ENCODE data around the gene MZT2B. TPM values are rescaled to one million over a fixed set of nuclear protein-coding genes. Genes with fewer than 3 reads are reported as not detected.
A peak's percentile ranks its signal among the peaks of the same experiment; 100 is the strongest.
"Not testable (repeated sequence)": the region's sequence is repeated elsewhere in the genome, so short reads cannot be mapped to it uniquely, and the experiment has no call there.

MZT2B gene
- total RNA-seq, 1 donor from 2014 or later = 217 TPM

DNA sequence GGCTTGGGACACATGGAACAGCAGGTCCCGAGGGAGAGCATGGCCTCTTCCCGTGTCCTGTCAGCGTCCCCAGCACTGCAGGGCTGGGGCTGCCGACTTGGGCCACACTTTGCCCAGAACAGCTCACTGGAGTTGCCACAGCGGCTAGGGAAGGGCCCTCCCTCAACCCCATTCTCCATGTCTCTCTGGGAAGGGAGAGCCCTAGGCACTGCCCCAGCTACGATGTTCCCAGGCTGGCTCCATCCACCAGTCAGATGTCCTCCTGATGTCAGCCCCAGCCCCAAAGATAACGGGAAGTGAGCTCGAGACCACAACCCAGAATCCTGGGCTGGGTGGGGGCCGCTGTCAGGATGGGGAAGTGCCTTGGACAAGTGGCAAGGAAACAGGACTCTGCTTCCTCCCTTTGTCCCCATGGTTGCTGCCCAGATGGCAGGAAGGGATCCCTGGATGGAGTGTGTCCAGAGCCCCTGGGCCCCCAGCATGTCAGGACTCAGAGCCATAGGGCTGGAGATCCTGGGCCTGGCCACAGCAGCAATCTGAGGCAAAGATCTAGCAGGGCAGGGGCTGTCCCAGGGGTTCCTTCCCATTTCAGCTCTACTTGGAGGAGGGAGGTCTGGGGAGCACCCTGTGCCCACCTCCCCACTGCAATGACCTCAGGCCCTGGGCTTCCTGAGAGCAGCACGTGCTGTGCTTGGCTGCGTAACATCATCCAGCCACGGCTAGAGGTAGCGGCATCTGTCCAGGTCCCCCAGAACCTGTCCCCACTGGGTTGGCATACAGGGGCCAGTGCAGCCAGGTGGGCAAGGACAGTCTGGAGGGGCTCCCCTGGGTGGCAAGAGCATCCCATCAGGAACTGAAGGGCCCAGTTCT is 39.4 kb upstream of the MZT2B start:
- peak overlapping the region; percentile 61 for H3K4me3 Mint-ChIP-seq
- H3K36me3 Mint-ChIP-seq; H3K9me3 Mint-ChIP-seq; H3K27ac Mint-ChIP-seq; H3K27me3 Mint-ChIP-seq (ENCODE audit: low read depth); H3K4me1 Mint-ChIP-seq: not testable (repeated sequence)
- DNase-seq (ENCODE audit: low spot score in 2 of 2, unreplicated experiment in 2 of 2) = peak in 1 of 2 experiments; percentile 22

DNA sequence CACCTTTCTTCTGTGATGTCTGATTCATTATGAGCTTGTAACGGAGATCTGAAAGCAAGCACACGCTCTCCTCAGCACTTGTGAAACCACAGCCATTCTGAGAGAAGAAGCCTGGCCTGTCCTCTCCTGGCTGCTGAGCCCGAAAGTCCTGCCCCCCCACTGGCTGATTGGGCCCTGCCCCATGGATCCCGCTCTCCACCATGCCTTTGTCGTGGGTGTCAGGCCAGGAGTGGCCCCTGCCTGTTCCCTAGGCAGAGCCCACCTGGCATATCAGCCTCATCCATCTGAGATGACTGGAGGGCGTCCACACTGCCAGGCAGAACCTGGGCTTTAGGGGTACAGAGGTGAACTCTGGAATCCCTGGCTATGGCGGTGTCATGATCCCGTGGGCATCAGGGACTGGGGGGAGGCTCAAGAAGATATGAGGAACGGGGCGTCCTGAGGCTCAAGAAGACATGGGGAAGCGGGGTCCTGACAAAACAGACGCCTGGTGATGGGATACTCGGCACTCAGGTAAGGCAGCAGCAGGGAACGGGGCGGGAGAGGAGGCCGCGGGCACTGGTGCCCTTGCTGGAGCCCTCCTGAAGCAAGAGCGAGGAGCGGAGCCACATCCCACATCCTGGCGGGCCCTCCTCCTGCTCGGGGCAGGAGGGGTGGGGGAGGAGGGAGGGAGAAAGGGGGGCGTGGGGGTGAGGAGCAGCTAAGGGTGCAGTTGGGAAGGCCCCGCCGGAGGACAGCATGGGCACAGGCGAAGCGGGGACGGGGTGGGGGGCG is 38.6 kb upstream of the MZT2B start:
- peak overlapping the region; percentile 74 for H3K4me3 Mint-ChIP-seq
- not testable (repeated sequence) for H3K36me3 Mint-ChIP-seq; H3K9me3 Mint-ChIP-seq; H3K4me1 Mint-ChIP-seq; H3K27me3 Mint-ChIP-seq (ENCODE audit: low read depth)
- H3K27ac Mint-ChIP-seq = peak overlapping the region; percentile 47
- peak in 1 of 2 experiments; percentile 36 for DNase-seq (ENCODE audit: low spot score in 2 of 2, unreplicated experiment in 2 of 2)

GRCh38 chr2:130145006-130145414 is 37.1 kb upstream of the MZT2B start, which contains the start of gene CCDC74B:
CCDC74B (minus strand) TSS chr2:130145112; CDS start chr2:130144996, 116 bp downstream.
- not testable (repeated sequence) for H3K9me3 Mint-ChIP-seq; H3K4me1 Mint-ChIP-seq; H3K36me3 Mint-ChIP-seq; H3K27me3 Mint-ChIP-seq (ENCODE audit: low read depth)
- peak in 1 of 2 experiments; percentile 67 for DNase-seq (ENCODE audit: low spot score in 2 of 2, unreplicated experiment in 2 of 2)
- H3K27ac Mint-ChIP-seq = peak within 1 kb of the TSS; percentile 72
- peak within 1 kb of the TSS; percentile 78 for H3K4me3 Mint-ChIP-seq

GRCh38 chr2:130148515-130148914 is 33.5 kb upstream of the MZT2B start:
- DNase-seq (ENCODE audit: low spot score in 2 of 2, unreplicated experiment in 2 of 2); H3K27me3 Mint-ChIP-seq (ENCODE audit: low read depth); H3K4me3 Mint-ChIP-seq; H3K9me3 Mint-ChIP-seq; H3K27ac Mint-ChIP-seq; H3K36me3 Mint-ChIP-seq; H3K4me1 Mint-ChIP-seq: not testable (repeated sequence)

DNA sequence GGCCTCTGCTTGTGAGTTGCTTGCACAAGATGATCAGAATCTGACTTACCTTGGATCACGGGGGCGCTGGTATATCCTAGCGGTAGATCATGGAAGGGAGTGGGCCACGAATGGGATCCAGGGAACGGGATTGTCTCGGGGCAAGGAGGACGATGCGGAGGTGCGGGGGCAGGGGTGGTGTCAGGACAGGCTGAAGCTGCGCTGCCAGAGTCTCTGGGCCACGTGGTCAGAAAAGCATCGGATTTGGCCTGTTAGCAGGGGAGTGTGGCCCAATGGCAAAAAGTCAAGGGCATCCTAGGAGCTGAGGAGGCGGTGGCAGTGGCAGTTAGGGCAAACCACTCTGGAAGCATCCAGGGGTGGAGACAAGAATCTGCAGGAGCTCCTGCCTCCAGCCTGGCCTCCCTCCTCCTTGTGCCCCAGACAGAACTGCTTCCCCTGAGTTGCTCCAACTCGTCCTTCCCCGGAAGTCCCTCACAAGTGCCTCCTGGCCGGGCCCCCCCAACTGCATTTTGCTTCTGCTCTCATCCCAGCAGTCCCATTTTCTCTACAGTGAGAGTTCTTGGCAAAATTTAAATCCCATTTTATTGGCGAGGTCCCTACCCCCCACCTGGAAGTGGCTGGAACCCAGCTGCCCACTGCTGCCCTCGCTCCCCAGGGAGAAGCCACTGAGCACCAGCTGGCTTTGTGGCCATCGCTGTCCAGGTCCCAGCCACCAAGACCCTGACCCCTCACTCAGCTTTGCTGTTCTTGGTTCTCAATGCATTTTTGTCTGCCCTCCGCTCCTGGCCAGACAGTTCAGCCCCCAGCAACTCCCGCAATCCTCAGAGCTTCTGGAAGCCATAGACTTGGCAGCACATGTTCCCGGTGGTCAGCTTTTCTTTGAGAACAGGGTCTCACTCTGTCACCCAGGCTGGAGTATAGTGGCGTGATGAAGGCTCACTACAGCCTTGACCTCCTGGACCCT is 31.6 kb upstream of the MZT2B start:
- Mint-ChIP-seq H3K4me3 (no peak overlapping the region), H3K4me1 (no peaks in the 10 kb centered on the region), H3K27ac (no peak overlapping the region), H3K36me3 (peaks cover 6% of the 10 kb centered on the region), H3K9me3 (no peaks in the 10 kb centered on the region), H3K27me3 (ENCODE audit: low read depth) (no peaks in the 10 kb centered on the region)
- peak in 1 of 2 experiments; percentile 10 for DNase-seq (ENCODE audit: low spot score in 2 of 2, unreplicated experiment in 2 of 2)
- TF ChIP-seq, protein P1, sequence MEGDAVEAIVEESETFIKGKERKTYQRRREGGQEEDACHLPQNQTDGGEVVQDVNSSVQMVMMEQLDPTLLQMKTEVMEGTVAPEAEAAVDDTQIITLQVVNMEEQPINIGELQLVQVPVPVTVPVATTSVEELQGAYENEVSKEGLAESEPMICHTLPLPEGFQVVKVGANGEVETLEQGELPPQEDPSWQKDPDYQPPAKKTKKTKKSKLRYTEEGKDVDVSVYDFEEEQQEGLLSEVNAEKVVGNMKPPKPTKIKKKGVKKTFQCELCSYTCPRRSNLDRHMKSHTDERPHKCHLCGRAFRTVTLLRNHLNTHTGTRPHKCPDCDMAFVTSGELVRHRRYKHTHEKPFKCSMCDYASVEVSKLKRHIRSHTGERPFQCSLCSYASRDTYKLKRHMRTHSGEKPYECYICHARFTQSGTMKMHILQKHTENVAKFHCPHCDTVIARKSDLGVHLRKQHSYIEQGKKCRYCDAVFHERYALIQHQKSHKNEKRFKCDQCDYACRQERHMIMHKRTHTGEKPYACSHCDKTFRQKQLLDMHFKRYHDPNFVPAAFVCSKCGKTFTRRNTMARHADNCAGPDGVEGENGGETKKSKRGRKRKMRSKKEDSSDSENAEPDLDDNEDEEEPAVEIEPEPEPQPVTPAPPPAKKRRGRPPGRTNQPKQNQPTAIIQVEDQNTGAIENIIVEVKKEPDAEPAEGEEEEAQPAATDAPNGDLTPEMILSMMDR (IDR thresholded peaks at IDR 0.05; ENCODE audit: unreplicated experiment) = no peak

DNA sequence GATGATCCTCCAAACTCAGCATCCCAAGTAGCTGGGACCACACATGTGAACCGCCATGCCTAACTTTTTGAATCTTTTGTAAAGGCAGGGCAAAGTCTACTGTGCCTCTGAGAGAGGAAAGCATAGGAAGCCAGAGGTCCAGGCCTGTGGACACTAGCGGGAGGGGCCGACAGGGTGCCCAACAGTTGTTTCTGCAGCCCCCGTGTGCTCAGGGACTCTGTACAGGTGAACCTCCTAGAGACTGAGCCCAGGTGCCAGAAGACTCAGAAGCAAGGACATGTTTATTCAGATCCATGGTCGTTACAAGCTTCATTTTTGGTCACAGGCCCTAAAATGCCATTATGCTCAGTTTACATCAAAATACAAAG is 30.9 kb upstream of the MZT2B start:
- H3K27ac Mint-ChIP-seq; H3K36me3 Mint-ChIP-seq; H3K27me3 Mint-ChIP-seq (ENCODE audit: low read depth); DNase-seq (ENCODE audit: low spot score in 2 of 2, unreplicated experiment in 2 of 2); H3K4me1 Mint-ChIP-seq; H3K4me3 Mint-ChIP-seq; H3K9me3 Mint-ChIP-seq: not testable (repeated sequence)

- not testable (repeated sequence) for H3K9me3 Mint-ChIP-seq; H3K27me3 Mint-ChIP-seq (ENCODE audit: low read depth); H3K4me3 Mint-ChIP-seq; H3K36me3 Mint-ChIP-seq; H3K4me1 Mint-ChIP-seq; DNase-seq (ENCODE audit: low spot score in 2 of 2, unreplicated experiment in 2 of 2); H3K27ac Mint-ChIP-seq
Measured at GRCh38 chr2:130152136-130152815, 29.8 kb upstream of the MZT2B start.
